ENCODE measurements around the gene HAGH. TPM values are rescaled to one million over a fixed set of nuclear protein-coding genes. Genes with fewer than 3 reads are reported as not detected.

HAGH gene
- total RNA-seq, 4 donors from 2014 or later = 30.6 to 56.5 (median 43.4) TPM

- TF ChIP-seq CTCF (IDR thresholded peaks at IDR 0.05) (no peak), POLR2A (IDR thresholded peaks at IDR 0.05) (no peak)
- Histone ChIP-seq H3K4me3 (no peak overlapping the region), H3K36me3 (peaks cover 37 to 100% (median 50%) of the 10 kb centered on the region in 3 donors), H3K27me3 (no peaks in the 10 kb centered on the region), H3K4me1 (peaks cover 0 to 29% (median 8%) of the 10 kb centered on the region in 3 donors), H3K9me3 (no peaks in the 10 kb centered on the region), H3K27ac (no peak overlapping the region)
- 90% methylated on average over 10 to 19 of the region's 30 CpGs for WGBS, 2 donors
- intact Hi-C loops (cut with DNase I) = no loop called here
- DNase-seq = no peak
Measured at GRCh38 chr16:1762196-1762878, 64.3 kb downstream of the HAGH start.

- no peaks in the 10 kb centered on the region for H3K27me3 ChIP-seq
- TF ChIP-seq CTCF (IDR thresholded peaks at IDR 0.05) (no peak), POLR2A (IDR thresholded peaks at IDR 0.05) (no peak)
- H3K4me3 ChIP-seq = no peak overlapping the region
- H3K4me1 ChIP-seq = peaks cover 0 to 26% (median 8%) of the 10 kb centered on the region in 3 donors
- H3K27ac ChIP-seq = no peak overlapping the region
- H3K9me3 ChIP-seq = no peaks in the 10 kb centered on the region
- DNase-seq = no peak
- intact Hi-C loops (cut with DNase I) = no loop called here
- WGBS, 2 donors = 80 to 100% methylated on average over 1 to 6 of the region's 15 CpGs
- H3K36me3 ChIP-seq = peaks cover 32 to 99% (median 50%) of the 10 kb centered on the region in 3 donors
Measured at GRCh38 chr16:1761751-1762150, 64.9 kb downstream of the HAGH start.

GRCh38 chr16:1760911-1761310 lies 65.7 kb downstream of the HAGH start:
- no peak for DNase-seq
- intact Hi-C loops (cut with DNase I) = no loop called here
- TF ChIP-seq POLR2A (IDR thresholded peaks at IDR 0.05) (no peak), CTCF (IDR thresholded peaks at IDR 0.05) (no peak)

GRCh38 chr16:1759511-1759910 lies 67.1 kb downstream of the HAGH start:
- no peak overlapping the region for H3K27ac ChIP-seq
- DNase-seq = no peak
- no peaks in the 10 kb centered on the region for H3K27me3 ChIP-seq
- no peak overlapping the region for H3K4me3 ChIP-seq
- H3K9me3 ChIP-seq = no peaks in the 10 kb centered on the region
- no peak for TF ChIP-seq POLR2A (IDR thresholded peaks at IDR 0.05)
- no peak for TF ChIP-seq CTCF (IDR thresholded peaks at IDR 0.05)
- peaks cover 16 to 94% (median 33%) of the 10 kb centered on the region in 3 donors for H3K36me3 ChIP-seq
- intact Hi-C loops (cut with DNase I) = no loop called here
- WGBS, 2 donors = 94% methylated on average over 3 of the region's 21 CpGs; no CpG with 5 or more reads in 1 of the 2 donors
- H3K4me1 ChIP-seq = peaks cover 4 to 35% (median 8%) of the 10 kb centered on the region in 3 donors

More at GRCh38 chr16:1760911-1761310, 65.7 kb downstream of the HAGH start:
- Histone ChIP-seq H3K4me3 (no peak overlapping the region), H3K4me1 (peaks cover 0 to 22% (median 8%) of the 10 kb centered on the region in 3 donors), H3K27ac (no peak overlapping the region), H3K9me3 (no peaks in the 10 kb centered on the region), H3K36me3 (peaks cover 26 to 99% (median 47%) of the 10 kb centered on the region in 3 donors), H3K27me3 (no peaks in the 10 kb centered on the region)
- WGBS, 2 donors = 99 to 100% methylated on average over 1 to 9 of the region's 15 CpGs

GRCh38 chr16:1758923-1759322 lies 67.7 kb downstream of the HAGH start:
- H3K27ac ChIP-seq = no peak overlapping the region
- TF ChIP-seq POLR2A (IDR thresholded peaks at IDR 0.05) (no peak), CTCF (IDR thresholded peaks at IDR 0.05) (no peak)
- no peak for DNase-seq

More at GRCh38 chr16:1758923-1759322, 67.7 kb downstream of the HAGH start:
- H3K4me1 ChIP-seq = peaks cover 4 to 35% (median 5%) of the 10 kb centered on the region in 3 donors
- 81 to 98% methylated on average over 9 to 11 of the region's 18 CpGs for WGBS, 2 donors
- no peak overlapping the region for H3K4me3 ChIP-seq
- H3K9me3 ChIP-seq = no peaks in the 10 kb centered on the region
- H3K27me3 ChIP-seq = no peaks in the 10 kb centered on the region
- intact Hi-C loops (cut with DNase I) = no loop called here
- H3K36me3 ChIP-seq = peaks cover 16 to 93% (median 27%) of the 10 kb centered on the region in 3 donors
